DND-41 (cell line): ENCODE measurements around the gene CBX7.

Experiments used
- ATAC-seq: fragments of 200-7000 bp; cut with Tn5 transposase; 3 replicates; pipeline ENCODE4 v1.9.1; 2021; ENCODE audit warnings: low read depth; ENCODE audit not compliant: insufficient read depth
- DNase-seq: peaks from one replicate; pipeline ENCODE4 v3.0.0-alpha.2; 2020
- H2AFZ ChIP-seq: 2 replicates; pipeline ENCODE4 v1.6.0; 2012; ENCODE audit warnings: low read depth, low read length
- H3K27ac ChIP-seq: 2 replicates; pipeline ENCODE4 v1.5.1; 2012; ENCODE audit warnings: low read length, inconsistent platforms
- H3K27me3 ChIP-seq: fragments of 200-600 bp; sonication (generic); 2 replicates; pipeline ENCODE4 v1.6.0; 2012; ENCODE audit warnings: low read length, mild to moderate bottlenecking, inconsistent platforms; ENCODE audit not compliant: insufficient read depth, poor library complexity
- H3K36me3 ChIP-seq: 2 replicates; pipeline ENCODE4 v1.5.1; 2012; ENCODE audit warnings: low read length, inconsistent platforms; ENCODE audit not compliant: insufficient read depth
- H3K4me1 ChIP-seq: 2 replicates; pipeline ENCODE4 v1.5.1; 2012; ENCODE audit warnings: mild to moderate bottlenecking, low read length; ENCODE audit not compliant: insufficient read depth
- H3K4me2 ChIP-seq: 2 replicates; pipeline ENCODE4 v1.6.0; 2012; ENCODE audit warnings: mild to moderate bottlenecking, moderate library complexity, low read length, inconsistent platforms; ENCODE audit not compliant: insufficient read depth
- H3K4me3 ChIP-seq, 2 experiments: fragments of 200-600 bp in 1 of 2; shearing (Covaris generic) in 1 of 2; 2 replicates each; pipeline ENCODE4 v1.5.1; 2012 to 2016; ENCODE audit warnings: inconsistent platforms in 2 of 2, low read length in 2 of 2, mild to moderate bottlenecking in 2 of 2, low read depth in 1 of 2, moderate library complexity in 1 of 2
- H3K79me2 ChIP-seq: 2 replicates; pipeline ENCODE4 v1.6.0; 2012; ENCODE audit warnings: low read length, inconsistent platforms; ENCODE audit not compliant: insufficient read depth
- H3K9ac ChIP-seq: 2 replicates; pipeline ENCODE4 v1.6.0; 2012; ENCODE audit warnings: low read depth, mild to moderate bottlenecking, inconsistent platforms, low read length, moderate library complexity
- H3K9me3 ChIP-seq: 2 replicates; pipeline ENCODE4 v1.5.1; 2012; ENCODE audit warnings: low read length, moderate library complexity, mild to moderate bottlenecking, inconsistent platforms; ENCODE audit not compliant: insufficient read depth, severe bottlenecking
- H4K20me1 ChIP-seq: 2 replicates; pipeline ENCODE4 v1.6.0; 2012; ENCODE audit warnings: low read length; ENCODE audit not compliant: insufficient read depth
- CTCF ChIP-seq: IDR thresholded peaks from 2 replicates; pipeline ENCODE4 v1.5.1; 2012; ENCODE audit warnings: borderline replicate concordance, low read length, moderate library complexity, mild to moderate bottlenecking; ENCODE audit not compliant: poor library complexity, severe bottlenecking; ENCODE audit errors: extremely low read depth
- EZH2 ChIP-seq: IDR thresholded peaks from 3 replicates; pipeline ENCODE4 v1.6.1; 2012; ENCODE audit warnings: borderline replicate concordance, low read depth, mild to moderate bottlenecking, moderate library complexity, low read length, inconsistent platforms; ENCODE audit not compliant: severe bottlenecking

CBX7 gene

GRCh38 chr22:39129081-39129480 is 23.4 kb downstream of the CBX7 start:
- TF ChIP-seq CTCF (no peak), EZH2 (no peak)
- Histone ChIP-seq H3K36me3 (no peaks in the 10 kb centered on the region), H3K4me3 (no peak overlapping the region), H3K4me1 (no peaks in the 10 kb centered on the region), H3K4me2 (no peak overlapping the region), H2AFZ (no peak overlapping the region), H3K9me3 (no peaks in the 10 kb centered on the region), H3K9ac (no peak overlapping the region), H4K20me1 (peaks cover 5% of the 10 kb centered on the region), H3K79me2 (no peaks in the 10 kb centered on the region), H3K27me3 (no peaks in the 10 kb centered on the region), H3K27ac (no peak overlapping the region)
- ATAC-seq = no peak
- DNase-seq = no peak

- Histone ChIP-seq H3K4me3 (no peak overlapping the region), H3K27ac (no peak overlapping the region), H2AFZ (no peak overlapping the region), H3K27me3 (no peaks in the 10 kb centered on the region), H4K20me1 (peaks cover 5% of the 10 kb centered on the region), H3K9ac (no peak overlapping the region), H3K36me3 (no peaks in the 10 kb centered on the region), H3K9me3 (no peaks in the 10 kb centered on the region), H3K79me2 (no peaks in the 10 kb centered on the region), H3K4me1 (no peaks in the 10 kb centered on the region), H3K4me2 (no peak overlapping the region)
- DNase-seq = no peak
- no peak for TF ChIP-seq EZH2
- TF ChIP-seq CTCF = no peak
- ATAC-seq = no peak
These were observed 24.0 kb downstream of the CBX7 start for GRCh38 chr22:39128508-39128907.

- Histone ChIP-seq H3K9me3 (no peaks in the 10 kb centered on the region), H3K79me2 (no peaks in the 10 kb centered on the region), H3K4me2 (no peak overlapping the region), H3K4me1 (no peaks in the 10 kb centered on the region), H2AFZ (no peak overlapping the region), H3K27ac (no peak overlapping the region), H3K4me3 (no peak overlapping the region), H4K20me1 (no peaks in the 10 kb centered on the region; the same call in 1 of the 2 replicates), H3K27me3 (no peaks in the 10 kb centered on the region), H3K36me3 (no peaks in the 10 kb centered on the region), H3K9ac (no peak overlapping the region)
- no peak for DNase-seq
- TF ChIP-seq CTCF (no peak), EZH2 (no peak)
- no peak for ATAC-seq
These were observed 26.9 kb downstream of the CBX7 start for GRCh38 chr22:39125622-39126021.
